ENCODE results near the gene PI4KA. TPM values are rescaled to one million over a fixed set of nuclear protein-coding genes. Genes with fewer than 3 reads are reported as not detected.

PI4KA gene
- total RNA-seq, 1 donor from 2014 or later: 40.5 TPM

DNA sequence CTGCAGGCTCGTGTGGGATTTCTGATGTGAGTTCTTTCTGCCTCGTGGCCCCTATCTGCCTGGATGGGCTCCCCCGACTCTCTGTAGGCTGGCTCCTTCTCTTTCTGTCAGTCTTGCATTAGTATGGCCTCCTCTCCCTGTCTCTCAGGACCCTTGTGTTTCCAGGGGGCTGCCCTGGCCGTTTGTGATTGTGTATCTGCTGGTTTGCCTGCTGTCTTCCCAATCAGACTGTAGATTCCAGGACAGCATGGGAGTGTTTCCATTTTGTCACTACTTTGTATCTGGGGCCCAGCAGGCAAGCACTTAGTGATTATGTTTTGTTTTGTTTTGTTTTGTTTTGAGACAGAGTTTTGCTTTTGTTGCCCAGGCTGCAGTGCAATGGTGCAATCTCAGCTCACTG lies 25.8 kb upstream of the PI4KA start:
- no peaks in the 10 kb centered on the region for H3K27me3 ChIP-seq (ENCODE audit: low read depth)
- H3K9me3 ChIP-seq (replicated peaks): no peaks in the 10 kb centered on the region
- TF ChIP-seq, protein P1, sequence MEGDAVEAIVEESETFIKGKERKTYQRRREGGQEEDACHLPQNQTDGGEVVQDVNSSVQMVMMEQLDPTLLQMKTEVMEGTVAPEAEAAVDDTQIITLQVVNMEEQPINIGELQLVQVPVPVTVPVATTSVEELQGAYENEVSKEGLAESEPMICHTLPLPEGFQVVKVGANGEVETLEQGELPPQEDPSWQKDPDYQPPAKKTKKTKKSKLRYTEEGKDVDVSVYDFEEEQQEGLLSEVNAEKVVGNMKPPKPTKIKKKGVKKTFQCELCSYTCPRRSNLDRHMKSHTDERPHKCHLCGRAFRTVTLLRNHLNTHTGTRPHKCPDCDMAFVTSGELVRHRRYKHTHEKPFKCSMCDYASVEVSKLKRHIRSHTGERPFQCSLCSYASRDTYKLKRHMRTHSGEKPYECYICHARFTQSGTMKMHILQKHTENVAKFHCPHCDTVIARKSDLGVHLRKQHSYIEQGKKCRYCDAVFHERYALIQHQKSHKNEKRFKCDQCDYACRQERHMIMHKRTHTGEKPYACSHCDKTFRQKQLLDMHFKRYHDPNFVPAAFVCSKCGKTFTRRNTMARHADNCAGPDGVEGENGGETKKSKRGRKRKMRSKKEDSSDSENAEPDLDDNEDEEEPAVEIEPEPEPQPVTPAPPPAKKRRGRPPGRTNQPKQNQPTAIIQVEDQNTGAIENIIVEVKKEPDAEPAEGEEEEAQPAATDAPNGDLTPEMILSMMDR (IDR thresholded peaks at IDR 0.05; ENCODE audit: borderline replicate concordance): no peak
- H3K36me3 ChIP-seq: peaks cover 78% of the 10 kb centered on the region
- H3K4me1 ChIP-seq: peaks cover 27% of the 10 kb centered on the region
- no peak overlapping the region for H3K4me3 ChIP-seq
- DNase-seq: no peak
- no peak overlapping the region for H3K27ac ChIP-seq (replicated peaks)
- intact Hi-C loops (cut with micrococcal nuclease): no loop called here

- DNase-seq: no peak
- Histone ChIP-seq H3K27me3 (ENCODE audit: low read depth) (no peaks in the 10 kb centered on the region), H3K4me3 (no peak overlapping the region), H3K27ac (replicated peaks) (no peak overlapping the region), H3K4me1 (peaks cover 23% of the 10 kb centered on the region), H3K9me3 (replicated peaks) (no peaks in the 10 kb centered on the region), H3K36me3 (peaks cover 67% of the 10 kb centered on the region)
- intact Hi-C loops (cut with micrococcal nuclease): no loop called here
- TF ChIP-seq, protein P1 (IDR thresholded peaks at IDR 0.05; ENCODE audit: borderline replicate concordance): no peak
Observed at GRCh38 chr22:20882855-20883254, 24.2 kb upstream of the PI4KA start.

- no peak for DNase-seq
- peaks cover 67% of the 10 kb centered on the region for H3K36me3 ChIP-seq
- H3K27me3 ChIP-seq (ENCODE audit: low read depth): no peaks in the 10 kb centered on the region
- H3K4me3 ChIP-seq: no peak overlapping the region
- H3K4me1 ChIP-seq: peaks cover 23% of the 10 kb centered on the region
- no peak overlapping the region for H3K27ac ChIP-seq (replicated peaks)
- intact Hi-C loops (cut with micrococcal nuclease): no loop called here
- H3K9me3 ChIP-seq (replicated peaks): no peaks in the 10 kb centered on the region
- TF ChIP-seq, protein P1 (IDR thresholded peaks at IDR 0.05; ENCODE audit: borderline replicate concordance): no peak
Observed at GRCh38 chr22:20881869-20882815, 23.5 kb upstream of the PI4KA start.

GRCh38 chr22:20881231-20881630 lies 22.6 kb upstream of the PI4KA start:
- Histone ChIP-seq H3K36me3 (peaks cover 68% of the 10 kb centered on the region), H3K4me3 (no peak overlapping the region), H3K27me3 (ENCODE audit: low read depth) (no peaks in the 10 kb centered on the region), H3K27ac (replicated peaks) (no peak overlapping the region), H3K4me1 (peaks cover 22% of the 10 kb centered on the region), H3K9me3 (replicated peaks) (no peaks in the 10 kb centered on the region)
- TF ChIP-seq, protein P1 (IDR thresholded peaks at IDR 0.05; ENCODE audit: borderline replicate concordance): no peak
- intact Hi-C loops (cut with micrococcal nuclease): no loop called here
- DNase-seq: no peak

GRCh38 chr22:20877715-20878114 lies 19.1 kb upstream of the PI4KA start:
- Histone ChIP-seq H3K4me1 (no peaks in the 10 kb centered on the region), H3K9me3 (replicated peaks) (no peaks in the 10 kb centered on the region), H3K4me3 (no peak overlapping the region), H3K27ac (replicated peaks) (no peak overlapping the region), H3K36me3 (peaks cover 67% of the 10 kb centered on the region), H3K27me3 (ENCODE audit: low read depth) (no peaks in the 10 kb centered on the region)
- intact Hi-C loops (cut with micrococcal nuclease): no loop called here
- DNase-seq: no peak
- TF ChIP-seq, protein P1 (IDR thresholded peaks at IDR 0.05; ENCODE audit: borderline replicate concordance): no peak

Data from left ventricle myocardium inferior (tissue), 1 donor.